ENCODE results near the gene MRPS23.

The MRPS23 gene

GRCh38 chr17:57877803-57878377 lies 28.0 kb upstream of the MRPS23 start:
- Histone ChIP-seq H3K9ac (ENCODE audit: low read length) (no peak overlapping the region), H3K9me3 (ENCODE audit: insufficient read depth, low read length) (no peaks in the 10 kb centered on the region), H3K4me2 (ENCODE audit: low read depth, low read length, poor library complexity, severe bottlenecking) (no peak overlapping the region), H3K4me3 (ENCODE audit: insufficient read depth, low read length, poor library complexity, severe bottlenecking) (no peak overlapping the region), H3K27me3 (ENCODE audit: low read length) (no peaks in the 10 kb centered on the region), H3K79me2 (ENCODE audit: insufficient read depth, low read length) (no peaks in the 10 kb centered on the region), H2AFZ (ENCODE audit: low read depth, low read length, severe bottlenecking) (no peak overlapping the region), H3K27ac (ENCODE audit: low read depth, low read length) (no peak overlapping the region), H3K9me2 (replicated peaks; ENCODE audit: insufficient read depth, low read length) (no peaks in the 10 kb centered on the region), H3F3A (ENCODE audit: insufficient read depth) (no peaks in the 10 kb centered on the region), H3K36me3 (ENCODE audit: low read length) (no peaks in the 10 kb centered on the region), H4K20me1 (ENCODE audit: low read depth, low read length) (no peaks in the 10 kb centered on the region)
- TF ChIP-seq EZH2phosphoT487 (conservative IDR thresholded peaks at IDR 0.05; ENCODE audit: low read length): no peak
- TF ChIP-seq, protein P1, sequence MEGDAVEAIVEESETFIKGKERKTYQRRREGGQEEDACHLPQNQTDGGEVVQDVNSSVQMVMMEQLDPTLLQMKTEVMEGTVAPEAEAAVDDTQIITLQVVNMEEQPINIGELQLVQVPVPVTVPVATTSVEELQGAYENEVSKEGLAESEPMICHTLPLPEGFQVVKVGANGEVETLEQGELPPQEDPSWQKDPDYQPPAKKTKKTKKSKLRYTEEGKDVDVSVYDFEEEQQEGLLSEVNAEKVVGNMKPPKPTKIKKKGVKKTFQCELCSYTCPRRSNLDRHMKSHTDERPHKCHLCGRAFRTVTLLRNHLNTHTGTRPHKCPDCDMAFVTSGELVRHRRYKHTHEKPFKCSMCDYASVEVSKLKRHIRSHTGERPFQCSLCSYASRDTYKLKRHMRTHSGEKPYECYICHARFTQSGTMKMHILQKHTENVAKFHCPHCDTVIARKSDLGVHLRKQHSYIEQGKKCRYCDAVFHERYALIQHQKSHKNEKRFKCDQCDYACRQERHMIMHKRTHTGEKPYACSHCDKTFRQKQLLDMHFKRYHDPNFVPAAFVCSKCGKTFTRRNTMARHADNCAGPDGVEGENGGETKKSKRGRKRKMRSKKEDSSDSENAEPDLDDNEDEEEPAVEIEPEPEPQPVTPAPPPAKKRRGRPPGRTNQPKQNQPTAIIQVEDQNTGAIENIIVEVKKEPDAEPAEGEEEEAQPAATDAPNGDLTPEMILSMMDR (IDR thresholded peaks at IDR 0.05; ENCODE audit: insufficient read depth, low read length, poor library complexity, severe bottlenecking): no peak

- Histone ChIP-seq H3F3A (ENCODE audit: insufficient read depth) (no peaks in the 10 kb centered on the region), H3K36me3 (ENCODE audit: low read length) (no peaks in the 10 kb centered on the region), H3K27me3 (ENCODE audit: low read length) (no peaks in the 10 kb centered on the region), H3K4me2 (ENCODE audit: low read depth, low read length, poor library complexity, severe bottlenecking) (no peak overlapping the region), H3K9me3 (ENCODE audit: insufficient read depth, low read length) (no peaks in the 10 kb centered on the region), H3K9ac (ENCODE audit: low read length) (no peak overlapping the region), H4K20me1 (ENCODE audit: low read depth, low read length) (no peaks in the 10 kb centered on the region), H3K27ac (ENCODE audit: low read depth, low read length) (no peak overlapping the region), H2AFZ (ENCODE audit: low read depth, low read length, severe bottlenecking) (no peak overlapping the region), H3K79me2 (ENCODE audit: insufficient read depth, low read length) (no peaks in the 10 kb centered on the region), H3K4me3 (ENCODE audit: insufficient read depth, low read length, poor library complexity, severe bottlenecking) (no peak overlapping the region), H3K9me2 (replicated peaks; ENCODE audit: insufficient read depth, low read length) (no peaks in the 10 kb centered on the region)
- TF ChIP-seq, protein P1 (IDR thresholded peaks at IDR 0.05; ENCODE audit: insufficient read depth, low read length, poor library complexity, severe bottlenecking): no peak
- no peak for TF ChIP-seq EZH2phosphoT487 (conservative IDR thresholded peaks at IDR 0.05; ENCODE audit: low read length)
These were observed 27.0 kb upstream of the MRPS23 start for GRCh38 chr17:57876866-57877237.

DNA sequence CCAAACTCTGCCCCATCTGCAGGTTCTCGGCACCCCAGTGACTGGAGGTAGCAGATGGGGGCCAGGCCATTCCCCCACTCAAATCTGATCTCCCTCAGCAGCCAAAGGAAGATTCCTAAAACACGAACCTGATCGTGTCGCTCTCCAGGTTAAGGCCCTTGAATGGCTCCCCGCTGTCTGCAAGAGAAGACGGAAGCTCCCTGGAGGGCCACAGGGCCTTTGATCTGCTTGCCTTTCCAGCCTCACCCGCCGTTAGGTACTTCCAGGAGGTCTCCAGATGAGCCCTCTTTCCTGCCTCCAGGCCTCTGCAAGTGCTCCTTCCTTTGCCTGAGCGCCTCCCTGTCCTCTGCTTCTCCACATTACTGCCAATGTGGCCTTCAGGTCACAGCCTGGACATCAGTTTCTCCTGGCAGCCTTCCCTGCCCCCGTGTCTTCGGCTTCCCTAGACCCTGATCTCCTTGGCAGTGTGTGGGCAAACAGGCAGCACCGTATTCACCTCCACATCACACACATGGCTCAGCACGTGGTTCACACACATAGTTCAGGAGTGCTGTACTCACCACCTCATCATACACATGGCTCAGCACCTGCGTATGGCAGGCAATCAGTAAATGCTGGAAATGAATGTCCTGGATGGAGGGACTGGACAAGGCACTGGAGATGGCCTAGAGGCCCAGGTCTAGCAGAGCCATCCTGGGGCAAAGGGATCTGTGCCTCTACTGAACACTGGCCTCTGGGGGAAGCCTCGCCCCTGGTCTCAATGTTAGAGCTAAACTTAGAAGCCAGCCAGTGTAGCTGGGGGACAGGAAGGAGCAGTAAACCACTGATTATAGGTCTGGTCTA lies 26.4 kb upstream of the MRPS23 start:
- H3K79me2 ChIP-seq (ENCODE audit: insufficient read depth, low read length): no peaks in the 10 kb centered on the region
- H3K4me3 ChIP-seq (ENCODE audit: insufficient read depth, low read length, poor library complexity, severe bottlenecking): no peak overlapping the region
- TF ChIP-seq, protein P1 (IDR thresholded peaks at IDR 0.05; ENCODE audit: insufficient read depth, low read length, poor library complexity, severe bottlenecking): no peak
- TF ChIP-seq EZH2phosphoT487 (conservative IDR thresholded peaks at IDR 0.05; ENCODE audit: low read length): no peak
- no peaks in the 10 kb centered on the region for H3K9me2 ChIP-seq (replicated peaks; ENCODE audit: insufficient read depth, low read length)
- no peaks in the 10 kb centered on the region for H3K27me3 ChIP-seq (ENCODE audit: low read length)
- no peak overlapping the region for H3K9ac ChIP-seq (ENCODE audit: low read length)
- no peak overlapping the region for H3K27ac ChIP-seq (ENCODE audit: low read depth, low read length)
- no peak overlapping the region for H2AFZ ChIP-seq (ENCODE audit: low read depth, low read length, severe bottlenecking)
- H4K20me1 ChIP-seq (ENCODE audit: low read depth, low read length): no peaks in the 10 kb centered on the region
- H3K9me3 ChIP-seq (ENCODE audit: insufficient read depth, low read length): no peaks in the 10 kb centered on the region
- H3F3A ChIP-seq (ENCODE audit: insufficient read depth): no peaks in the 10 kb centered on the region
- no peak overlapping the region for H3K4me2 ChIP-seq (ENCODE audit: low read depth, low read length, poor library complexity, severe bottlenecking)
- H3K36me3 ChIP-seq (ENCODE audit: low read length): no peaks in the 10 kb centered on the region

Data from SU-DHL-6 (cell line).